Peyer's patch (tissue), 4 donors: Measurements from ENCODE around the gene NOP14.

ENCODE experiments used
- POLR2A ChIP-seq, 2 donors: fragments of 450-650 bp; IDR thresholded peaks; one replicate each; pipeline ENCODE4 v1.5.1; 2017; ENCODE audit warnings: antibody characterized with exemption in 2 of 2, mild to moderate bottlenecking in 2 of 2, moderate library complexity in 2 of 2
- TF ChIP-seq, protein P1 (sequence below), 6 experiments: fragments of 450-650 bp in 4 of 6; fragments of 200-600 bp in 2 of 6; sonication (generic) in 1 of 6; IDR thresholded peaks; one replicate each; pipeline ENCODE4 v1.5.1; 2017 to 2019; ENCODE audit warnings: antibody characterized with exemption in 6 of 6, mild to moderate bottlenecking in 3 of 6, moderate library complexity in 1 of 6

DNA sequence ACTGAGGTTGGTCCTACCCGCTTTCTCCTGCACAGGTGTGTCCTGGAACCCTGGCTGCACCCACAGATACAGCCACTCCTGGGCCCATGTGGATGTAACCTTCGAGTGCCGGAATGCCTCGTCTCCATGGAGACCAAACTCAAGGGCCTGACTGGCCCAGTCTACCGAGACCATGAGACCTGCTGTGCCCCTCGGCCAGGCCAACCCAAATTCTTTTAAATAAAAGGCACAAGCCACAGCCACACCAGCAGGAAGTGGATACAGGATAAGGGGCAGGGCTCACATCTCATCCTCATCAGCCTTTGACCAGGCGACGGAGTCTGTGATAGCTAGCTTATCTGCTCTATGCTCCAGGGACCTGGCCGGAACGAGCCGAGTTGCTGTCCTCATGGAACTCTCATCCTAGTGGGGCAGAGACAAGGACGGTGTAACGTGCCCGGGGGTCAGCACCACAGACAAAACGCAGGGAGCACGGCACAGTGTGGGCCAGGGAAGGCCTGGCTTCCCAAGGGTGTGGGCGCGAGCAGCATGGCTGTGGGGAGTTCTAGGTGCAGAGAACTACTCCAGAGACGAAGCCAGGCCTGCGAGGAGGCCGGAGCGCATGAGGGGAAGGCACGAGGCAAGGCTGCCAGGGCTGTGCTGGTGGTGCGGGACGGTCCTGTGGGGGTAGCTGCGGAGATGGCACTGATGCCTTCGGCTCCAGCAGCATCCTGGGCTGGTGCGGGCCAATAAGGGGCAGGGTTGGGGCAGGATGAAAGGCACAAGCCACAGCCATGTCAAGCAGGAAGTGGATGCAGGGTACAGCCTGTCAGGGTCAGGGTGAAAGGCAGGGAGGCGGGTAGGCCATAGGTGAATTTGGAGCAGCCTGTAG, 22.7 kb downstream of the NOP14 start:
- TF ChIP-seq, protein P1, sequence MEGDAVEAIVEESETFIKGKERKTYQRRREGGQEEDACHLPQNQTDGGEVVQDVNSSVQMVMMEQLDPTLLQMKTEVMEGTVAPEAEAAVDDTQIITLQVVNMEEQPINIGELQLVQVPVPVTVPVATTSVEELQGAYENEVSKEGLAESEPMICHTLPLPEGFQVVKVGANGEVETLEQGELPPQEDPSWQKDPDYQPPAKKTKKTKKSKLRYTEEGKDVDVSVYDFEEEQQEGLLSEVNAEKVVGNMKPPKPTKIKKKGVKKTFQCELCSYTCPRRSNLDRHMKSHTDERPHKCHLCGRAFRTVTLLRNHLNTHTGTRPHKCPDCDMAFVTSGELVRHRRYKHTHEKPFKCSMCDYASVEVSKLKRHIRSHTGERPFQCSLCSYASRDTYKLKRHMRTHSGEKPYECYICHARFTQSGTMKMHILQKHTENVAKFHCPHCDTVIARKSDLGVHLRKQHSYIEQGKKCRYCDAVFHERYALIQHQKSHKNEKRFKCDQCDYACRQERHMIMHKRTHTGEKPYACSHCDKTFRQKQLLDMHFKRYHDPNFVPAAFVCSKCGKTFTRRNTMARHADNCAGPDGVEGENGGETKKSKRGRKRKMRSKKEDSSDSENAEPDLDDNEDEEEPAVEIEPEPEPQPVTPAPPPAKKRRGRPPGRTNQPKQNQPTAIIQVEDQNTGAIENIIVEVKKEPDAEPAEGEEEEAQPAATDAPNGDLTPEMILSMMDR (IDR thresholded peaks at IDR 0.05), result no peak
- TF ChIP-seq POLR2A (IDR thresholded peaks at IDR 0.05), result no peak
